ENCODE data around the gene GPRC5B.

DNA sequence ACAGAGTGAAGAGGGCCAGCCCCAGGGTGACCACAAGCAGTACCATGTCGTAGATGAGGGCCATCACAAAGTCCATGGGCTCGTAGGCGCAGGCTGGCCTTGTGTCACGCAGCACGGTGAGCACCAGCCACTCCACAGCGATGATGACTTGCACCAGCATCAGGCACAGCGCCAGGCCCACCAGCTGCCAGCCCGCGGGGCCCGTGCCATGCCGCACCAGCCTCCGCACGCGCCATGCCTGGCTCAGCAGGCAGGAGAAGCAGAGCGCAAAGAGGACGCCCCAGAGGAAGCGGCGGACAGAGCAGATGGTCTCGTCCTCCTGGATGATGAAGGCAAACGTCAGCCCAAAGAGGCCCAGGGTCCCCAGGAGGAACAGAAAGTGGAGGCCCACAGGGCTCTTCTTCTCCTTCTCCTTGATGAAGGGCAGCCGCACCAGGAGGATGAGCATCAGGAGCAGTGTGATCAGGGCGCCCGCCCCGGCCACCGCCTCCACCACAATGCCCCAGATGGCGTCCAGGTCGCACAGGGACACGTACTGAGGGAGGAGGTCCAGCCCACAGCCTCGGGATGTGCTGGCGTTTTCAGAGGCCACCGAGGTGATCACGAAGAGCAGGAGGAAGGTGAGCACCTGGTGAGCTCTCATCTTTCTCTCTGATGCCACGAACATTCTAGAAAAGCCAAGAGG is 12.3 kb downstream of the GPRC5B start:
- TF ChIP-seq, protein P1, sequence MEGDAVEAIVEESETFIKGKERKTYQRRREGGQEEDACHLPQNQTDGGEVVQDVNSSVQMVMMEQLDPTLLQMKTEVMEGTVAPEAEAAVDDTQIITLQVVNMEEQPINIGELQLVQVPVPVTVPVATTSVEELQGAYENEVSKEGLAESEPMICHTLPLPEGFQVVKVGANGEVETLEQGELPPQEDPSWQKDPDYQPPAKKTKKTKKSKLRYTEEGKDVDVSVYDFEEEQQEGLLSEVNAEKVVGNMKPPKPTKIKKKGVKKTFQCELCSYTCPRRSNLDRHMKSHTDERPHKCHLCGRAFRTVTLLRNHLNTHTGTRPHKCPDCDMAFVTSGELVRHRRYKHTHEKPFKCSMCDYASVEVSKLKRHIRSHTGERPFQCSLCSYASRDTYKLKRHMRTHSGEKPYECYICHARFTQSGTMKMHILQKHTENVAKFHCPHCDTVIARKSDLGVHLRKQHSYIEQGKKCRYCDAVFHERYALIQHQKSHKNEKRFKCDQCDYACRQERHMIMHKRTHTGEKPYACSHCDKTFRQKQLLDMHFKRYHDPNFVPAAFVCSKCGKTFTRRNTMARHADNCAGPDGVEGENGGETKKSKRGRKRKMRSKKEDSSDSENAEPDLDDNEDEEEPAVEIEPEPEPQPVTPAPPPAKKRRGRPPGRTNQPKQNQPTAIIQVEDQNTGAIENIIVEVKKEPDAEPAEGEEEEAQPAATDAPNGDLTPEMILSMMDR (conservative IDR thresholded peaks at IDR 0.05), result no peak
- TF ChIP-seq ZFX (IDR thresholded peaks at IDR 0.05), result no peak
